ENCODE measurements around the gene PIP5K1C. TPM values are rescaled to one million over a fixed set of nuclear protein-coding genes. Genes with fewer than 3 reads are reported as not detected.
A peak's percentile ranks its signal among the peaks of the same experiment; 100 is the strongest.

Gene PIP5K1C
- total and polyA plus RNA-seq, 10 of the 15 experiments (the other 5 are each of a cell fraction or from before 2014, with no cell fraction given): 0.39 to 19.6 (median 5.3) TPM

- in situ Hi-C loops (cut with MboI) (no loop called here), intact Hi-C loops (cut with micrococcal nuclease; ENCODE audit: unreplicated experiment) (no loop called here)
- 37% methylated on average over 35 of the region's 46 CpGs for WGBS (ENCODE audit: insufficient coverage, insufficient replicate concordance, low lambda C conversion rate, missing lambda C conversion rate)
- CTCF ChIA-PET: interaction anchor here (0.6 to 1.8 kb wide), 2 partner anchors 15 to 17 kb away, joined by 3 to 6 read pairs; no protein-coding TSS in a partner anchor
- no peaks in the 10 kb centered on the region for H4K20me1 ChIP-seq (ENCODE audit: control insufficient read depth, insufficient read depth)
- H3K27me3 ChIP-seq (replicated peaks in 1 of 2; ENCODE audit: control insufficient read depth in 2 of 2, insufficient read depth in 2 of 2, low read length in 1 of 2): peaks cover 1 to 3% of the 10 kb centered on the region in 2 experiments; a peak in 1 of 4 replicates
- no peak overlapping the region for H2AFZ ChIP-seq (ENCODE audit: control insufficient read depth, low read depth, low read length)
- RAD21 ChIA-PET (ENCODE audit: unreplicated experiment): no interaction called here
- H3K9ac ChIP-seq (ENCODE audit: control insufficient read depth, insufficient read depth, low read length): no peak overlapping the region
- DNase-seq (ENCODE audit: low read depth, low spot score): no peak
- no peak for FAIRE-seq
- BruUV-seq (replicated peaks): no TSS peak
- ATAC-seq: peak; percentile 94
- H3K4me1 ChIP-seq (ENCODE audit: control insufficient read depth, insufficient read depth, low read length): no peaks in the 10 kb centered on the region
- SMC1A ChIA-PET (ENCODE audit: uncharacterized antibody, unreplicated experiment): no interaction called here
- no peaks in the 10 kb centered on the region for H3K9me3 ChIP-seq (replicated peaks; ENCODE audit: control insufficient read depth, insufficient read depth, low read length)
- H3K27ac ChIP-seq (ENCODE audit: control insufficient read depth, insufficient read depth): no peak overlapping the region
- no peaks in the 10 kb centered on the region for H3K79me2 ChIP-seq (ENCODE audit: control insufficient read depth, insufficient read depth, low read length)
- POLR2A ChIA-PET: no interaction called here
- H3K36me3 ChIP-seq (ENCODE audit: control insufficient read depth in 2 of 2, insufficient read depth in 2 of 2, low read length in 1 of 2): no peaks in the 10 kb centered on the region
- peak overlapping the region; percentile 33; the same call in 1 of the 2 replicates for H3K4me2 ChIP-seq (ENCODE audit: control insufficient read depth, insufficient read depth)
- H3K4me3 ChIP-seq: no peak overlapping the region
- TF ChIP-seq SMARCA5 (IDR thresholded peaks at IDR 0.05) (peak; percentile 92), MYB (IDR thresholded peaks at IDR 0.05; ENCODE audit: borderline replicate concordance, low read depth, low read length) (no peak), CHD2 (IDR thresholded peaks at IDR 0.05; ENCODE audit: borderline replicate concordance, low read depth, low read length) (0 out of 2 replicates have a peak, but pooled peaks have one; percentile 28), RUNX3 (IDR thresholded peaks at IDR 0.05; ENCODE audit: low read length) (peak; percentile 70), IKZF2 (IDR thresholded peaks at IDR 0.05) (peak in 1 of 2 experiments; percentile 19; a peak in 1 of 4 replicates), ZNF24 (IDR thresholded peaks at IDR 0.05) (0 out of 2 replicates have a peak, but pooled peaks have one; percentile 12), CREB1 (IDR thresholded peaks at IDR 0.05; ENCODE audit: low read depth) (0 out of 2 replicates have a peak, but pooled peaks have one; percentile 34), ATF2 (IDR thresholded peaks at IDR 0.05; ENCODE audit: low read length) (peak; percentile 24; the same call in 1 of the 2 replicates), SRF (IDR thresholded peaks at IDR 0.05; ENCODE audit: low read depth in 2 of 2, low read length in 2 of 2) (0 out of 4 replicates have a peak, but pooled peaks of 1 of the 2 experiments have one; percentile 33), JUNB (IDR thresholded peaks at IDR 0.05) (no peak), HCFC1 (IDR thresholded peaks at IDR 0.05; ENCODE audit: low read length) (0 out of 2 replicates have a peak, but pooled peaks have one; percentile 15)
- TF ChIP-seq, protein P1, sequence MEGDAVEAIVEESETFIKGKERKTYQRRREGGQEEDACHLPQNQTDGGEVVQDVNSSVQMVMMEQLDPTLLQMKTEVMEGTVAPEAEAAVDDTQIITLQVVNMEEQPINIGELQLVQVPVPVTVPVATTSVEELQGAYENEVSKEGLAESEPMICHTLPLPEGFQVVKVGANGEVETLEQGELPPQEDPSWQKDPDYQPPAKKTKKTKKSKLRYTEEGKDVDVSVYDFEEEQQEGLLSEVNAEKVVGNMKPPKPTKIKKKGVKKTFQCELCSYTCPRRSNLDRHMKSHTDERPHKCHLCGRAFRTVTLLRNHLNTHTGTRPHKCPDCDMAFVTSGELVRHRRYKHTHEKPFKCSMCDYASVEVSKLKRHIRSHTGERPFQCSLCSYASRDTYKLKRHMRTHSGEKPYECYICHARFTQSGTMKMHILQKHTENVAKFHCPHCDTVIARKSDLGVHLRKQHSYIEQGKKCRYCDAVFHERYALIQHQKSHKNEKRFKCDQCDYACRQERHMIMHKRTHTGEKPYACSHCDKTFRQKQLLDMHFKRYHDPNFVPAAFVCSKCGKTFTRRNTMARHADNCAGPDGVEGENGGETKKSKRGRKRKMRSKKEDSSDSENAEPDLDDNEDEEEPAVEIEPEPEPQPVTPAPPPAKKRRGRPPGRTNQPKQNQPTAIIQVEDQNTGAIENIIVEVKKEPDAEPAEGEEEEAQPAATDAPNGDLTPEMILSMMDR (IDR thresholded peaks at IDR 0.05 in 2 of 3, conservative IDR thresholded peaks at IDR 0.05 in 1 of 3; ENCODE audit: control insufficient read depth in 2 of 3, extremely low read depth in 1 of 3, insufficient read depth in 1 of 3, low read depth in 3 of 3, low read length in 3 of 3): 0 out of 6 replicates have a peak, but pooled peaks of 1 of the 3 experiments have one; percentile 2
- TF ChIP-seq, protein P2, sequence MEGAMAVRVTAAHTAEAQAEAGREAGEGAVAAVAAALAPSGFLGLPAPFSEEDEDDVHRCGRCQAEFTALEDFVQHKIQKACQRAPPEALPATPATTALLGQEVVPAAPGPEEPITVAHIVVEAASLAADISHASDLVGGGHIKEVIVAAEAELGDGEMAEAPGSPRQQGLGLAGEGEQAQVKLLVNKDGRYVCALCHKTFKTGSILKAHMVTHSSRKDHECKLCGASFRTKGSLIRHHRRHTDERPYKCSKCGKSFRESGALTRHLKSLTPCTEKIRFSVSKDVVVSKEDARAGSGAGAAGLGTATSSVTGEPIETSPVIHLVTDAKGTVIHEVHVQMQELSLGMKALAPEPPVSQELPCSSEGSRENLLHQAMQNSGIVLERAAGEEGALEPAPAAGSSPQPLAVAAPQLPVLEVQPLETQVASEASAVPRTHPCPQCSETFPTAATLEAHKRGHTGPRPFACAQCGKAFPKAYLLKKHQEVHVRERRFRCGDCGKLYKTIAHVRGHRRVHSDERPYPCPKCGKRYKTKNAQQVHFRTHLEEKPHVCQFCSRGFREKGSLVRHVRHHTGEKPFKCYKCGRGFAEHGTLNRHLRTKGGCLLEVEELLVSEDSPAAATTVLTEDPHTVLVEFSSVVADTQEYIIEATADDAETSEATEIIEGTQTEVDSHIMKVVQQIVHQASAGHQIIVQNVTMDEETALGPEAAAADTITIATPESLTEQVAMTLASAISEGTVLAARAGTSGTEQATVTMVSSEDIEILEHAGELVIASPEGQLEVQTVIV (IDR thresholded peaks at IDR 0.05; ENCODE audit: borderline replicate concordance, partially characterized antibody): peak; percentile 59
- TF ChIP-seq, protein P3, sequence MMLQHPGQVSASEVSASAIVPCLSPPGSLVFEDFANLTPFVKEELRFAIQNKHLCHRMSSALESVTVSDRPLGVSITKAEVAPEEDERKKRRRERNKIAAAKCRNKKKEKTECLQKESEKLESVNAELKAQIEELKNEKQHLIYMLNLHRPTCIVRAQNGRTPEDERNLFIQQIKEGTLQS (IDR thresholded peaks at IDR 0.05; ENCODE audit: borderline replicate concordance, extremely low read depth, low read depth, low read length): no peak
Measured at GRCh38 chr19:3721131-3721886, 21.0 kb upstream of the PIP5K1C start.
